AG09319 (cell line): ENCODE data around the gene PRRC2A.
"Not testable (repeated sequence)": the region's sequence is repeated elsewhere in the genome, so short reads cannot be mapped to it uniquely, and the experiment has no call there.

Experiments
- DNase-seq: peaks from one replicate; pipeline ENCODE4 v3.0.0-alpha.2; 2010; ENCODE audit warnings: low read depth; ENCODE audit errors: extremely low read depth
- CTCF ChIP-seq: IDR thresholded peaks from 2 replicates; pipeline ENCODE4 v1.5.1; 2011; ENCODE audit warnings: low read depth, mild to moderate bottlenecking, inconsistent platforms, low read length, moderate library complexity

The PRRC2A gene

DNA sequence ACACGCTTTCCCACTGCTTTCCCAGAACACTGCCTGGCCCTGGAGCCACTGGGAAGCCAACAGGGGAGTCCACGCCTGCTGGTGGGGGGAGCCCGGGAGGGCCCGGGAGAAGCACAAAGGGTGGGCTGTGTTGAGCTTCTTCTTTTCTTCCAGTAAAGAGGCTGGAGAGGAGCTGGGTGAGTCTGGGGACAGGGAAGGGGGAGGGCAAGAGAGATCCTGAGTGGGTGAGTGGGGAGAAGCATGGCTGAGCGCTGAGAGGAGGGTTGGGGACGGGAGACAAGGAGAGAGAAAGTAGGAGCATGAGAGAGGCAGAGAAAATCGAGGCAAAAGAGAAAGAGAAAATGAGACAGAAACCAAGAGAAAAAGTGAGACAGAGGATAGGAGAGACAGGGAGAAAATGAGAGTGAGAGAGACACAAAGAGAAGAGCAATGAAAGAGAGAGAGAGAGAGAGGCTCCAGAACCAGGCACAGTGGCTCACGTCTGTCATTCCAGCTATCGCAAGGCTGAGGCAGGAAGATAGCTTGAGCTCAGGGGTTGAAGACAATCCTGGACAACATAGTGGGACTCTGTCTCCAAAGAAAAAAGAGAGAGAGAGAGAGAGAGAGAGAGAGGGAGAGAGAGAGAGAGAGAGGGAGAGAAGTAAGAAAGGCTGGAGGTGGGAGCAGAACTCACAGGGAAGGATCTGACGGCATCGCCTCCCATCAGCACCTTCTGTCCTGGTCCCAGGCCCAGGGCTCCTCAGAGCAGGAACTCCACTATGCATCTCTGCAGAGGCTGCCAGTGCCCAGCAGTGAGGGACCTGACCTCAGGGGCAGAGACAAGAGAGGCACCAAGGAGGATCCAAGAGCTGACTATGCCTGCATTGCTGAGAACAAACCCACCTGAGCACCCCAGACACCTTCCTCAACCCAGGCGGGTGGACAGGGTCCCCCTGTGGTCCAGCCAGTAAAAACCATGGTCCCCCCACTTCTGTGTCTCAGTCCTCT is 32.4 kb upstream of the PRRC2A start:
- no peak for TF ChIP-seq CTCF
- no peak for DNase-seq

GRCh38 chr6:31588871-31589650 is 31.5 kb upstream of the PRRC2A start:
- no peak for DNase-seq
- no peak for TF ChIP-seq CTCF

DNA sequence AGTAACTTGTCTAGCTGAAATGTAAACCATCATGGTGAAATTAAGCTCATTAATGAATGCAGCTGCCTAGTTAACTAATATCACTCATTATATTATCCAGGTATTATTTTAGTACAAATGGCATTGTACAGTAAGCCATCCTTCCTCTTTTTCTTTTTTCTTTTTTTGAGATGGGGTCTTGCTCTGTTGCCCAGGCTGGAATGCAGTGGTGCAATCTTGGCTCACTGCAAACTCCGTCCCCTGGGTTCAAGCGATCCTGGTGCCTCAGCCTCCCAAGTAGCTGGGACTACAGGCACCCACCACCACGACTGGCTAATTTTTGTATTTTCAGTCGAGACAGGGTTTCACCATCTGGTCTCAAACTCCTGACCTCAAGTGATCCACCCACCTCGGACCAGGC is 29.8 kb upstream of the PRRC2A start:
- DNase-seq: not testable (repeated sequence)

DNA sequence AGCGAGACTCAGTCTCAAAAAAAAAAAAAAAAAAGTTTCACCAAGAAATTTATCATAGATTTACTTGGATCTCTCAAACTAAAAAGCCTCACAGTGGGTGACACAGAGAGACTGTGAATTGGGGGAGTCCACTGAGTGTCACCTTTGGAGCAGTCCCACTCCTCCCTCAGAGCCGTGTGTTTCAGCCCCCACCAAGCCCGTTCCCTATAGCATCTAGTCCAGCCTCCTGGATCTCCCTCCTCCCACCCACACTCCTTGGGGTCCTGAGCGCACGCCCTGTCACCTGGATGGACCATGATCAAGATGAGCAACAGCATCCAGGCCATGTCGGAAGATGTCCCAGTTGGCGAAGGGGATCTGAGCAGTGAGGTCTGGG is 28.1 kb upstream of the PRRC2A start:
- DNase-seq: no peak
- TF ChIP-seq CTCF: no peak

DNA sequence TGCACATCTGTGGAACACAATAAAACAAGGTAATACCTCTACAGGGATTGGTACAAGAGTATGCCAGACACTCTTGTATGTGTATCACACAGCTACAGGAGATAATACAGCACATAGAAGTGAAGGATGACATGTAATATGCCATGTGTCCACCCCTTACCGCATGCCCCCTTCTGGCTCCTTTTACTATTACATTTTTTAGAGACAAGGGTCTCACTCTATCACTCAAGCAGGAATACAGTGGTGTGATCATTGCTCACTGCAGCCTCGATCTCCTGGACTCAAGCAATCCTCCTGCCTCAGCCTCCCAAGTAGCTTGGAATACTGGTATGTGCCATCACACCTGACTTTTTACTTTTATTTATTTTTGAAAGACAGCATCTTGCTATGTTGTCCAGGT is 23.5 kb upstream of the PRRC2A start:
- peak; percentile 28 for TF ChIP-seq CTCF
- DNase-seq: no peak

DNA sequence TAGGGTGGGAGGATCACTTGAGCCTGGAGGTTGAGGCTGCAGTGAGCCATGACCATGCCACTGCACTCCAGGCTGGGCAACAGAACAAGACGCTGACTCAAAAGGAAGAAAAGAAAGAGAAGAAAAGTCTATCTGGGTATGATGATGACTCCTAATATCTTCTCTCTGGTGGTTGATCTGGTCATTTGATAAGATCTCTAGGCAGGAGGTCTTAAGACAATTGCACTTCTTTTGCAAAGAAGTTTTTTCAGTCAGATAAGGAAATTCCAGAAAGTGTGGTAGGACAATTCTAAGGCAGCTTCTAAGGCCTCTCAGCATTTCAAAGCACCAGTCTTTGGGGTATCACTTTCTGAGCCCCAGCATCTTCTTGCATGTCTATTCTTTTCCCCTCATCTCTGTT is 13.2 kb upstream of the PRRC2A start:
- no peak for DNase-seq
- no peak for TF ChIP-seq CTCF

GRCh38 chr6:31609519-31610406 is 10.8 kb upstream of the PRRC2A start:
- DNase-seq: no peak
- TF ChIP-seq CTCF: no peak
